HG03575 (cell line): ENCODE data around the gene ATG4C.
A peak's percentile ranks its signal among the peaks of the same experiment; 100 is the strongest.
"Not testable (repeated sequence)": the region's sequence is repeated elsewhere in the genome, so short reads cannot be mapped to it uniquely, and the experiment has no call there.

Source experiments
- ATAC-seq: cut with Tn5 transposase; IDR thresholded peaks from one replicate; pipeline ENCODE4 v1.9.1; 2021; ENCODE audit not compliant: unreplicated experiment, insufficient number of reproducible peaks, low FRiP score; ENCODE audit errors: extremely low read depth

The ATG4C gene

GRCh38 chr1:62783736-62784508, at the start of gene ATG4C:
Gene ATG4C (plus strand): TSS chr1:62784132. CDS start chr1:62803787, 19,655 bp downstream.
- peak; percentile 81 for ATAC-seq

- ATAC-seq = no peak
These were observed 48.3 kb upstream of the ATG4C start for GRCh38 chr1:62735491-62736171.

- ATAC-seq = not testable (repeated sequence)
These were observed 43.2 kb upstream of the ATG4C start for GRCh38 chr1:62740701-62741100.

GRCh38 chr1:62744611-62745577, 39.0 kb upstream of the ATG4C start:
- no peak for ATAC-seq

- ATAC-seq = no peak
These were observed 37.7 kb upstream of the ATG4C start for GRCh38 chr1:62746086-62746808.

- ATAC-seq = no peak
These were observed 37.2 kb upstream of the ATG4C start for GRCh38 chr1:62746809-62747138.

- ATAC-seq = no peak
These were observed 30.6 kb upstream of the ATG4C start for GRCh38 chr1:62753031-62753965.

- not testable (repeated sequence) for ATAC-seq
These were observed 29.0 kb upstream of the ATG4C start for GRCh38 chr1:62754938-62755337.

- not testable (repeated sequence) for ATAC-seq
These were observed 27.6 kb upstream of the ATG4C start for GRCh38 chr1:62756255-62756884.

GRCh38 chr1:62759232-62759875, 24.6 kb upstream of the ATG4C start:
- ATAC-seq = not testable (repeated sequence)

- not testable (repeated sequence) for ATAC-seq
These were observed 23.7 kb upstream of the ATG4C start for GRCh38 chr1:62760021-62760782.

- ATAC-seq = not testable (repeated sequence)
These were observed 22.6 kb upstream of the ATG4C start for GRCh38 chr1:62761223-62761870.

- not testable (repeated sequence) for ATAC-seq
These were observed 21.9 kb upstream of the ATG4C start for GRCh38 chr1:62762027-62762426.

- no peak for ATAC-seq
These were observed 18.0 kb upstream of the ATG4C start for GRCh38 chr1:62765981-62766380.

- not testable (repeated sequence) for ATAC-seq
These were observed 15.4 kb upstream of the ATG4C start for GRCh38 chr1:62768551-62768950.
